AG04450 (cell line): ENCODE results near the gene RASAL1. TPM values are rescaled to one million over a fixed set of nuclear protein-coding genes. Genes with fewer than 3 reads are reported as not detected.
"Not testable (repeated sequence)": the region's sequence is repeated elsewhere in the genome, so short reads cannot be mapped to it uniquely, and the experiment has no call there.

Source experiments
- CTCF ChIA-PET: fragments of 300-600, 350-600 bp; formaldehyde crosslinking; extraction: SDS; loops from one replicate; lab custom pipeline; 2022; ENCODE audit warnings: antibody characterized with exemption, inconsistent platforms; lab: Charles Lee
- POLR2A ChIA-PET: fragments of 350-600 bp; formaldehyde crosslinking; extraction: SDS; loops from one replicate; lab custom pipeline; 2021; ENCODE audit warnings: antibody characterized with exemption, inconsistent platforms; lab: Yijun Ruan, JAX
- DNase-seq: peaks from one replicate; pipeline ENCODE4 v3.0.0-alpha.2; 2011; ENCODE audit warnings: low read depth, low spot score
- H3K27ac ChIP-seq: one replicate; pipeline ENCODE4 v1.5.1; 2012; ENCODE audit warnings: low read depth, low read length, control low read depth
- H3K27me3 ChIP-seq: one replicate; pipeline ENCODE4 v1.6.0; 2012; ENCODE audit warnings: low read length; ENCODE audit not compliant: control insufficient read depth, insufficient read depth
- H3K4me3 ChIP-seq: 2 replicates; pipeline ENCODE4 v1.5.1; 2011; ENCODE audit warnings: mild to moderate bottlenecking, low read depth, low read length, control low read depth
- H3K9me3 ChIP-seq: 2 replicates; pipeline ENCODE4 v1.5.1; 2012; ENCODE audit warnings: low read length; ENCODE audit not compliant: control insufficient read depth, insufficient read depth
- CTCF ChIP-seq: IDR thresholded peaks from 2 replicates; pipeline ENCODE4 v1.5.1; 2011; ENCODE audit warnings: low read depth, low read length, control low read depth, inconsistent platforms
- polyA plus RNA-seq: library from polyadenylated mRNA; depleted of rRNA; stranded (reverse); fragments of >200 nt; gene quantifications from 2 replicates; pipeline ENCODE4 v1.2.3, GENCODE V29; 2011

The RASAL1 gene
- polyA plus RNA-seq, 1 experiment: not detected

GRCh38 chr12:113118142-113118541 is 17.4 kb downstream of the RASAL1 start:
- Histone ChIP-seq H3K27ac (no peak overlapping the region), H3K4me3 (no peak overlapping the region), H3K9me3 (no peaks in the 10 kb centered on the region), H3K27me3 (peaks cover 3% of the 10 kb centered on the region)
- no peak for DNase-seq
- POLR2A ChIA-PET: interaction anchor here (0.5 kb wide), 1 partner anchor 1194 kb away, joined by 3 read pairs; no protein-coding TSS in a partner anchor
- CTCF ChIA-PET: no interaction called here
- no peak for TF ChIP-seq CTCF

GRCh38 chr12:113117684-113118083 is 17.9 kb downstream of the RASAL1 start:
- H3K9me3 ChIP-seq, H3K4me3 ChIP-seq, H3K27me3 ChIP-seq, CTCF ChIA-PET, DNase-seq, H3K27ac ChIP-seq: not testable (repeated sequence)
- POLR2A ChIA-PET: interaction anchor here (0.5 kb wide), 1 partner anchor 1195 kb away, joined by 3 read pairs; no protein-coding TSS in a partner anchor

- DNase-seq: no peak
- no peak overlapping the region for H3K27ac ChIP-seq
- peaks cover 3% of the 10 kb centered on the region for H3K27me3 ChIP-seq
- no peak overlapping the region for H3K4me3 ChIP-seq
- no peak for TF ChIP-seq CTCF
- no peaks in the 10 kb centered on the region; the same call in 1 of the 2 replicates for H3K9me3 ChIP-seq
- ChIA-PET CTCF (no interaction called here), POLR2A (no interaction called here)
Measured at GRCh38 chr12:113116875-113117274, 18.7 kb downstream of the RASAL1 start.

GRCh38 chr12:113115455-113116126 is 20.0 kb downstream of the RASAL1 start:
- Histone ChIP-seq H3K9me3 (no peaks in the 10 kb centered on the region; the same call in 1 of the 2 replicates), H3K4me3 (no peak overlapping the region), H3K27ac (no peak overlapping the region), H3K27me3 (peaks cover 3% of the 10 kb centered on the region)
- no peak for TF ChIP-seq CTCF
- ChIA-PET POLR2A (no interaction called here), CTCF (no interaction called here)
- DNase-seq: no peak

GRCh38 chr12:113114447-113115178 is 20.9 kb downstream of the RASAL1 start:
- POLR2A ChIA-PET: no interaction called here
- CTCF ChIA-PET: no interaction called here
- no peak for DNase-seq
- Histone ChIP-seq H3K4me3 (no peak overlapping the region), H3K9me3 (no peaks in the 10 kb centered on the region; the same call in 1 of the 2 replicates), H3K27me3 (peaks cover 8% of the 10 kb centered on the region), H3K27ac (no peak overlapping the region)
- TF ChIP-seq CTCF: no peak
